22Rv1 (cell line): ENCODE data around the gene ITGB1BP1.

Experiments used
- H3K27ac ChIP-seq: fragments of 450-650 bp; 2 replicates; pipeline ENCODE4 v1.5.1; 2017
- CTCF ChIP-seq: fragments of 450-650 bp; IDR thresholded peaks from 2 replicates; pipeline ENCODE4 v1.5.1; 2017; ENCODE audit warnings: mild to moderate bottlenecking
- ZFX ChIP-seq: fragments of 450-650 bp; IDR thresholded peaks from 2 replicates; pipeline ENCODE4 v1.6.1; 2017; ENCODE audit warnings: antibody characterized with exemption, borderline replicate concordance

Gene ITGB1BP1

GRCh38 chr2:9423100-9423921 lies at the start of gene ITGB1BP1, which contains the start of gene CPSF3:
Gene ITGB1BP1 (minus strand): TSS chr2:9423528. CDS start chr2:9418697, 4,831 bp downstream.
Gene CPSF3 (plus strand): TSS chr2:9423654. CDS start chr2:9423774, 120 bp downstream.
- TF ChIP-seq ZFX = no peak
- no peak for TF ChIP-seq CTCF
- H3K27ac ChIP-seq = peak within 1 kb of the TSS; percentile 75

- TF ChIP-seq ZFX (no peak), CTCF (no peak)
- no peak overlapping the region for H3K27ac ChIP-seq
These were observed 49.2 kb upstream of the ITGB1BP1 start for GRCh38 chr2:9472511-9472910.

GRCh38 chr2:9471206-9471605 lies 47.9 kb upstream of the ITGB1BP1 start:
- no peak for TF ChIP-seq CTCF
- TF ChIP-seq ZFX = no peak
- no peak overlapping the region for H3K27ac ChIP-seq

DNA sequence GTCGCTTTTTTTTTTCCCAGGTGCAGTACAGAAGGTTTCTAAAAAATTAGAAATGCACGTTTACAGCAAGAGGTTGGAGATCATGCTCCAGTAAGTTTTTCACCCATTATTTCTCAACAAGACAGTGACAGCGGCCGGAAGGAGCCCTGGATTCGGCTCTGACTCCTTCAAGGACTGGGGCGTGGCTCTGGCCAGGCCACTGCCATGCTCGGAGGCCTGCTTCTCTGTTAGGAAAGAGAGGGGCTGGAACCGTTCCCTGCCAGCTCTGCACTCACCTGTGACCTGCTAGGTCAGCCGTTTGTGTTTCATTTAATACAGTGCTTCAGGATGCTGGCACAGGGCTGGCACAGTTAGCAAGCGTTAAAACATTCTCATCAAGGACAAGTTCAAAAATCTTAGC lies 44.4 kb upstream of the ITGB1BP1 start:
- TF ChIP-seq ZFX (no peak), CTCF (no peak)
- no peak overlapping the region for H3K27ac ChIP-seq

GRCh38 chr2:9466147-9466683 lies 42.9 kb upstream of the ITGB1BP1 start:
- no peak for TF ChIP-seq CTCF
- no peak for TF ChIP-seq ZFX
- no peak overlapping the region for H3K27ac ChIP-seq

DNA sequence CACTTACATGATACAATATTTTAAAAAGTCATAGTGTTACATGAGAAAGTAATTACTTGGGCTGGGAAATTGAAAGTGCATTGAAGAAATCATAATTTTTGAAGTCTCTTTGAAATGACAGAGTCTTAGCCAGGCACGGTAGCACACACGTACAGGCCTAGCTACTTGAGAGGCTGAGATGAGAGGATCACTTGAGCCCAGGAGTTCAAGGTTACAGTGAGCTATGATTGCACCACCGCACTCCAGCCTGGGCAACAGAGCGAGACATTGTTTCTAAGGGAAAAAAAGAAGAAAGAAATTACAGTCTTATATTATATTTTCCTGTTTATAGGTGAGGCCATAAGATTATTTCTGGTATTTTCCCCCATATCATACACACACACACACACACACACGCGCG lies 41.8 kb upstream of the ITGB1BP1 start:
- TF ChIP-seq ZFX = no peak
- TF ChIP-seq CTCF = no peak
- H3K27ac ChIP-seq = no peak overlapping the region

DNA sequence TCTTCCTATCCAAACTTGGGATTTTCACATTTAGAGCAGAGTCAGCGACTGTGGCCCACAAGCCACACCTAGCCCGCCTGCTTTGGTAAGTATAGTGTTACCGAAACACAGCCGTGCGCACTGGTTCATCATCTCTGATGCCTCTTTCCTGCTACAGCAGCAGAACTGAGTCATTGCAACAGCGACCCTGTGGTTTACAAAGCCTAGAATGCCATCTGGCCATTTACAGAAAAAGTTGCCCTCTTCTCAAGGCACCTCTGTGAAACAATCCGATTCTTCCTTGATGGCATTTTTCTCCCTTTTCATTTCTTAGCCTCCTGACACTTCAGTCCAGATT lies 40.3 kb upstream of the ITGB1BP1 start:
- H3K27ac ChIP-seq = 0 out of 2 replicates have a peak overlapping the region, but pooled peaks have one; percentile 8
- TF ChIP-seq CTCF = no peak
- no peak for TF ChIP-seq ZFX
